ENCODE data around the gene SIN3B.
"Not testable (repeated sequence)": the region's sequence is repeated elsewhere in the genome, so short reads cannot be mapped to it uniquely, and the experiment has no call there.

DNA sequence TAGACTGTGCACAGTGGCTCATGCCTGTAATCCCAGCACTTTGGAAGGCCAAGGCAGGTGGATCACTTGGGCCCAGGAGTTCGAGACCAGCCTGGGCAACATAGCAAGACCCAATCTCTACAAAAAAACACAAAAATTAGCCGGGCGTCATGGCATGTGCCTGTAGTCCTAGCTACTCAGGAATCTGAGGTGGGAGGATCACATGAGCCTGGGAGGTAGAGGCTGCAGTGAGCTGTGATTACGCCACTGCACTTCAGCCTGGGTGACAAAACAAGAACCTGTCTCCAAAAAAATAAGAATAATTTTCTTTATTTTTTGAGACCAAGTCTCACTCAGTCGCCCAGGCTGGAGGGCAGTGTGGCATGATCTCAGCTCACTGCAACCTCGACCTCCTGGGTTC, 30.9 kb upstream of the SIN3B start:
- TF ChIP-seq, protein P1, sequence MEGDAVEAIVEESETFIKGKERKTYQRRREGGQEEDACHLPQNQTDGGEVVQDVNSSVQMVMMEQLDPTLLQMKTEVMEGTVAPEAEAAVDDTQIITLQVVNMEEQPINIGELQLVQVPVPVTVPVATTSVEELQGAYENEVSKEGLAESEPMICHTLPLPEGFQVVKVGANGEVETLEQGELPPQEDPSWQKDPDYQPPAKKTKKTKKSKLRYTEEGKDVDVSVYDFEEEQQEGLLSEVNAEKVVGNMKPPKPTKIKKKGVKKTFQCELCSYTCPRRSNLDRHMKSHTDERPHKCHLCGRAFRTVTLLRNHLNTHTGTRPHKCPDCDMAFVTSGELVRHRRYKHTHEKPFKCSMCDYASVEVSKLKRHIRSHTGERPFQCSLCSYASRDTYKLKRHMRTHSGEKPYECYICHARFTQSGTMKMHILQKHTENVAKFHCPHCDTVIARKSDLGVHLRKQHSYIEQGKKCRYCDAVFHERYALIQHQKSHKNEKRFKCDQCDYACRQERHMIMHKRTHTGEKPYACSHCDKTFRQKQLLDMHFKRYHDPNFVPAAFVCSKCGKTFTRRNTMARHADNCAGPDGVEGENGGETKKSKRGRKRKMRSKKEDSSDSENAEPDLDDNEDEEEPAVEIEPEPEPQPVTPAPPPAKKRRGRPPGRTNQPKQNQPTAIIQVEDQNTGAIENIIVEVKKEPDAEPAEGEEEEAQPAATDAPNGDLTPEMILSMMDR (IDR thresholded peaks at IDR 0.05; ENCODE audit: insufficient read depth, low read length, poor library complexity, severe bottlenecking): not testable (repeated sequence)
- TF ChIP-seq EZH2phosphoT487 (conservative IDR thresholded peaks at IDR 0.05; ENCODE audit: low read length): not testable (repeated sequence)

All from SU-DHL-6 (cell line).